Prostate gland (tissue), 2 donors: ENCODE data around the gene TATDN2.

ENCODE experiments used
- CTCF ChIP-seq, 4 experiments: fragments of 200-600 bp in 2 of 4; fragments of 450-650 bp in 2 of 4; sonication (generic) in 2 of 4; IDR thresholded peaks; 1 replicate in 3 of 4; 2 replicates in 1 of 4; pipeline ENCODE4 v1.5.1; 2016 to 2019; ENCODE audit warnings: antibody characterized with exemption in 4 of 4, mild to moderate bottlenecking in 2 of 4, moderate library complexity in 2 of 4
- POLR2AphosphoS5 ChIP-seq: sonication (generic); formaldehyde crosslinking; IDR thresholded peaks from one replicate; pipeline ENCODE4 v1.6.1; 2017; ENCODE audit warnings: antibody characterized with exemption

- TF ChIP-seq CTCF (IDR thresholded peaks at IDR 0.05) (no peak), POLR2AphosphoS5 (no peak)
Measured at GRCh38 chr3:10277115-10277625, 28.9 kb downstream of the TATDN2 start.
